ENCODE measurements around the gene GPATCH3.

GPATCH3 gene

GRCh38 chr1:26913389-26913753 is 13.1 kb upstream of the GPATCH3 start:
- Histone ChIP-seq H3K4me3 (replicated peaks; ENCODE audit: insufficient read depth, low read length) (no peak overlapping the region), H3K27me3 (ENCODE audit: insufficient read depth, poor library complexity, severe bottlenecking) (no peaks in the 10 kb centered on the region), H3K27ac (replicated peaks) (no peak overlapping the region)
- TF ChIP-seq GABPA (IDR thresholded peaks at IDR 0.05; ENCODE audit: low read depth) (no peak), REST (IDR thresholded peaks at IDR 0.05; ENCODE audit: insufficient replicate concordance, low read depth) (no peak), SPI1 (IDR thresholded peaks at IDR 0.05; ENCODE audit: borderline replicate concordance, low read depth) (no peak), CTCF (IDR thresholded peaks at IDR 0.05; ENCODE audit: insufficient read depth, low read length) (no peak), POLR2AphosphoS5 (IDR thresholded peaks at IDR 0.05; ENCODE audit: low read depth) (no peak)
- no peak for DNase-seq (ENCODE audit: low read depth in 1 of 2, low spot score in 1 of 2)

GRCh38 chr1:26912147-26912490 is 11.9 kb upstream of the GPATCH3 start:
- TF ChIP-seq REST (IDR thresholded peaks at IDR 0.05; ENCODE audit: insufficient replicate concordance, low read depth): no peak
- TF ChIP-seq GABPA (IDR thresholded peaks at IDR 0.05; ENCODE audit: low read depth): no peak
- no peak for TF ChIP-seq SPI1 (IDR thresholded peaks at IDR 0.05; ENCODE audit: borderline replicate concordance, low read depth)
- no peak for TF ChIP-seq CTCF (IDR thresholded peaks at IDR 0.05; ENCODE audit: insufficient read depth, low read length)
- TF ChIP-seq POLR2AphosphoS5 (IDR thresholded peaks at IDR 0.05; ENCODE audit: low read depth): no peak
- Histone ChIP-seq H3K27me3 (ENCODE audit: insufficient read depth, poor library complexity, severe bottlenecking) (no peaks in the 10 kb centered on the region), H3K27ac (replicated peaks) (no peak overlapping the region), H3K4me3 (replicated peaks; ENCODE audit: insufficient read depth, low read length) (no peak overlapping the region)
- no peak for DNase-seq (ENCODE audit: low read depth in 1 of 2, low spot score in 1 of 2)

GRCh38 chr1:26911399-26912146 is 11.3 kb upstream of the GPATCH3 start:
- Histone ChIP-seq H3K27ac (replicated peaks) (no peak overlapping the region), H3K27me3 (ENCODE audit: insufficient read depth, poor library complexity, severe bottlenecking) (no peaks in the 10 kb centered on the region), H3K4me3 (replicated peaks; ENCODE audit: insufficient read depth, low read length) (no peak overlapping the region)
- DNase-seq (ENCODE audit: low read depth in 1 of 2, low spot score in 1 of 2): no peak
- no peak for TF ChIP-seq REST (IDR thresholded peaks at IDR 0.05; ENCODE audit: insufficient replicate concordance, low read depth)
- TF ChIP-seq GABPA (IDR thresholded peaks at IDR 0.05; ENCODE audit: low read depth): no peak
- TF ChIP-seq SPI1 (IDR thresholded peaks at IDR 0.05; ENCODE audit: borderline replicate concordance, low read depth): no peak

Data from HL-60 (cell line).